A549 (cell line): ENCODE measurements around the gene TMEM60.

Experiments
- CTCF ChIP-seq: fragments of >200 bp; sonication (Bioruptor Twin); formaldehyde crosslinking; IDR thresholded peaks from 3 replicates; pipeline ENCODE4 v1.5.1; 2016
- NPAS2 ChIP-seq: fragments of 250-450 bp; sonication (Bioruptor Pico); IDR thresholded peaks from 2 replicates; pipeline ENCODE4 v1.8.0; 2022; ENCODE audit warnings: mild to moderate bottlenecking, moderate library complexity, borderline replicate concordance
- POLR2A ChIP-seq: IDR thresholded peaks from 2 replicates; pipeline ENCODE4 v1.6.1; 2012; ENCODE audit warnings: mild to moderate bottlenecking, low read length
- RAD21 ChIP-seq, 2 experiments: fragments of >200 bp in 1 of 2; sonication (Bioruptor Twin) in 1 of 2; formaldehyde crosslinking in 1 of 2; IDR thresholded peaks in 1 of 2; conservative IDR thresholded peaks in 1 of 2; 2 replicates in 1 of 2; 3 replicates in 1 of 2; pipeline ENCODE4 v1.6.1; 2012 to 2018; ENCODE audit warnings: inconsistent platforms in 1 of 2
- ZFP36 ChIP-seq: fragments of 450-650 bp; IDR thresholded peaks from 2 replicates; pipeline ENCODE4 v1.6.1; 2014; ENCODE audit warnings: borderline replicate concordance; ENCODE audit not compliant: partially characterized antibody
- ZSCAN20 ChIP-seq: fragments of 250-450 bp; sonication (Bioruptor Pico); IDR thresholded peaks from 2 replicates; pipeline ENCODE4 v1.8.0; 2022; ENCODE audit warnings: mild to moderate bottlenecking, moderate library complexity
- TF ChIP-seq, protein P1 (sequence below): fragments of 200-600 bp; sonication (generic); IDR thresholded peaks from 2 replicates; pipeline ENCODE4 v1.6.1; 2016; ENCODE audit warnings: antibody characterized with exemption, mild to moderate bottlenecking, moderate library complexity
- TF ChIP-seq, protein P2 (sequence below): fragments of 250-450 bp; sonication (Bioruptor Pico); IDR thresholded peaks from 2 replicates; pipeline ENCODE4 v1.5.0; 2021; ENCODE audit warnings: mild to moderate bottlenecking, moderate library complexity, borderline replicate concordance

- TF ChIP-seq ZFP36 (no peak), POLR2A (no peak), ZSCAN20 (CRISPR knock-in tag) (no peak), CTCF (no peak), RAD21 (conservative IDR thresholded peaks at IDR 0.05 in 1 of 2, IDR thresholded peaks at IDR 0.05 in 1 of 2) (no peak), NPAS2 (CRISPR knock-in tag) (no peak)
- TF ChIP-seq, protein P1, sequence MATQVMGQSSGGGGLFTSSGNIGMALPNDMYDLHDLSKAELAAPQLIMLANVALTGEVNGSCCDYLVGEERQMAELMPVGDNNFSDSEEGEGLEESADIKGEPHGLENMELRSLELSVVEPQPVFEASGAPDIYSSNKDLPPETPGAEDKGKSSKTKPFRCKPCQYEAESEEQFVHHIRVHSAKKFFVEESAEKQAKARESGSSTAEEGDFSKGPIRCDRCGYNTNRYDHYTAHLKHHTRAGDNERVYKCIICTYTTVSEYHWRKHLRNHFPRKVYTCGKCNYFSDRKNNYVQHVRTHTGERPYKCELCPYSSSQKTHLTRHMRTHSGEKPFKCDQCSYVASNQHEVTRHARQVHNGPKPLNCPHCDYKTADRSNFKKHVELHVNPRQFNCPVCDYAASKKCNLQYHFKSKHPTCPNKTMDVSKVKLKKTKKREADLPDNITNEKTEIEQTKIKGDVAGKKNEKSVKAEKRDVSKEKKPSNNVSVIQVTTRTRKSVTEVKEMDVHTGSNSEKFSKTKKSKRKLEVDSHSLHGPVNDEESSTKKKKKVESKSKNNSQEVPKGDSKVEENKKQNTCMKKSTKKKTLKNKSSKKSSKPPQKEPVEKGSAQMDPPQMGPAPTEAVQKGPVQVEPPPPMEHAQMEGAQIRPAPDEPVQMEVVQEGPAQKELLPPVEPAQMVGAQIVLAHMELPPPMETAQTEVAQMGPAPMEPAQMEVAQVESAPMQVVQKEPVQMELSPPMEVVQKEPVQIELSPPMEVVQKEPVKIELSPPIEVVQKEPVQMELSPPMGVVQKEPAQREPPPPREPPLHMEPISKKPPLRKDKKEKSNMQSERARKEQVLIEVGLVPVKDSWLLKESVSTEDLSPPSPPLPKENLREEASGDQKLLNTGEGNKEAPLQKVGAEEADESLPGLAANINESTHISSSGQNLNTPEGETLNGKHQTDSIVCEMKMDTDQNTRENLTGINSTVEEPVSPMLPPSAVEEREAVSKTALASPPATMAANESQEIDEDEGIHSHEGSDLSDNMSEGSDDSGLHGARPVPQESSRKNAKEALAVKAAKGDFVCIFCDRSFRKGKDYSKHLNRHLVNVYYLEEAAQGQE = no peak
- TF ChIP-seq, protein P2, sequence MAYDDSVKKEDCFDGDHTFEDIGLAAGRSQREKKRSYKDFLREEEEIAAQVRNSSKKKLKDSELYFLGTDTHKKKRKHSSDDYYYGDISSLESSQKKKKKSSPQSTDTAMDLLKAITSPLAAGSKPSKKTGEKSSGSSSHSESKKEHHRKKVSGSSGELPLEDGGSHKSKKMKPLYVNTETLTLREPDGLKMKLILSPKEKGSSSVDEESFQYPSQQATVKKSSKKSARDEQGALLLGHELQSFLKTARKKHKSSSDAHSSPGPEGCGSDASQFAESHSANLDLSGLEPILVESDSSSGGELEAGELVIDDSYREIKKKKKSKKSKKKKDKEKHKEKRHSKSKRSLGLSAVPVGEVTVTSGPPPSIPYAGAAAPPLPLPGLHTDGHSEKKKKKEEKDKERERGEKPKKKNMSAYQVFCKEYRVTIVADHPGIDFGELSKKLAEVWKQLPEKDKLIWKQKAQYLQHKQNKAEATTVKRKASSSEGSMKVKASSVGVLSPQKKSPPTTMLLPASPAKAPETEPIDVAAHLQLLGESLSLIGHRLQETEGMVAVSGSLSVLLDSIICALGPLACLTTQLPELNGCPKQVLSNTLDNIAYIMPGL (CRISPR knock-in tag) = no peak
Measured at GRCh38 chr7:77796960-77797359, 1.3 kb downstream of the TMEM60 start.
